GM12874 (cell line): ENCODE results near the gene ZNF22.

Experiments used
- TF ChIP-seq, protein P1 (sequence below): IDR thresholded peaks from 2 replicates; pipeline ENCODE4 v1.5.1; 2011; ENCODE audit warnings: low read depth, mild to moderate bottlenecking, control low read depth, low read length, moderate library complexity; ENCODE audit not compliant: insufficient read depth

The ZNF22 gene

DNA sequence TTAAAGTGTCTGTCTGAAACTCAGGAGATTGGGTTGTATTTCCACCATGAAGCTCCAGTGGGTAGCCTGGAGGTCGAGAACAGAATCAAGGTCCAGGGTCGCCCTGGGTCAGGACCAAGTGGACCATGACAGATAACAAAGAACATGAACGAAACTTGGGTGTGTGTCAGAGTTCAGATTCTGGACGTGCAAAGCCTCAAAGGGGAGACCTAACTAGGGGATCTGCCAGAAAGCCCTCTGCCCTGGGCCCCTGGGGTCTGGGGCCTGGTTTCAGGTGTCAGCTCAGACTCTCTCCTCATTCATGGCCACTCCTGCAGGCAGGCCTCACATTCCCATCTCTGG lies 39.5 kb upstream of the ZNF22 start:
- TF ChIP-seq, protein P1, sequence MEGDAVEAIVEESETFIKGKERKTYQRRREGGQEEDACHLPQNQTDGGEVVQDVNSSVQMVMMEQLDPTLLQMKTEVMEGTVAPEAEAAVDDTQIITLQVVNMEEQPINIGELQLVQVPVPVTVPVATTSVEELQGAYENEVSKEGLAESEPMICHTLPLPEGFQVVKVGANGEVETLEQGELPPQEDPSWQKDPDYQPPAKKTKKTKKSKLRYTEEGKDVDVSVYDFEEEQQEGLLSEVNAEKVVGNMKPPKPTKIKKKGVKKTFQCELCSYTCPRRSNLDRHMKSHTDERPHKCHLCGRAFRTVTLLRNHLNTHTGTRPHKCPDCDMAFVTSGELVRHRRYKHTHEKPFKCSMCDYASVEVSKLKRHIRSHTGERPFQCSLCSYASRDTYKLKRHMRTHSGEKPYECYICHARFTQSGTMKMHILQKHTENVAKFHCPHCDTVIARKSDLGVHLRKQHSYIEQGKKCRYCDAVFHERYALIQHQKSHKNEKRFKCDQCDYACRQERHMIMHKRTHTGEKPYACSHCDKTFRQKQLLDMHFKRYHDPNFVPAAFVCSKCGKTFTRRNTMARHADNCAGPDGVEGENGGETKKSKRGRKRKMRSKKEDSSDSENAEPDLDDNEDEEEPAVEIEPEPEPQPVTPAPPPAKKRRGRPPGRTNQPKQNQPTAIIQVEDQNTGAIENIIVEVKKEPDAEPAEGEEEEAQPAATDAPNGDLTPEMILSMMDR, result no peak

DNA sequence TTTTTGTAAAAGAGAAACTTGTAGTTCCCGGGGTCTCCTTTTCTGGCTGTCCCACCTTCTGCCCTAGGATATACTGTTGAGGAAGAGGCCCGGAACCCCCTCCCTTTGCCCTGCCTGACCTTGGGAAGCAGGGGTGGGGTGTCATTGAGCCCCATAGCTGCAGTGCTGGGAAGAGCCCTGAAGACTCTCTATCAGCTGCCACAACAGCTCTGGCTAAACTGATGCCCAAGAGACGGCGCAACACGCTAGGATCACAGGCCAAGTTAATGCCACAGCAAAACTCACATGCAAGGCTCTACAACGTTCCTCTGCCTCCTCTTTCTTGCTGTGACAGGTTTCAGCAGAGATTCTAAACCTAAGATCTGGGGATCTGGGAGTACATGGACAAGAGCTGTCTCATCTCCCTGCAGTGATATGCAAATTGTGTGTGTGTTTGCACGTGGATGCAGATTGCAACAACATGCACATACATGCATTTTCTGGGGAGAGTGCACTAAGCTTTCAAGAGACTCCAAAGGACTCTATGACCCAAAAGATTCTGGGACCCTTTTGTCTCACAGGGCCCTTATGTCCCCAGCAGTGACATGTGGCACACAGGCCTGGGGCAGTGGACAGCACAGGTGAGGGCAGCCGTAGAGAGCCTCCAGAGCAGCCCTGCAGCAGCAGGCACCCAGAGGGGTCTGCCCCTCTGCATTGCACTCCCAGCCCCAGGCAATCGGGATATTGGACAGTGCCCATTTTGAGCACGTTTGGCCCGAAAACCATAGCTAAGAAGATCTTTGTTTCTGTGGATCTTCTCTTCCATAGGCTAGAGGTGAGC lies 38.6 kb upstream of the ZNF22 start:
- TF ChIP-seq, protein P1, result no peak

DNA sequence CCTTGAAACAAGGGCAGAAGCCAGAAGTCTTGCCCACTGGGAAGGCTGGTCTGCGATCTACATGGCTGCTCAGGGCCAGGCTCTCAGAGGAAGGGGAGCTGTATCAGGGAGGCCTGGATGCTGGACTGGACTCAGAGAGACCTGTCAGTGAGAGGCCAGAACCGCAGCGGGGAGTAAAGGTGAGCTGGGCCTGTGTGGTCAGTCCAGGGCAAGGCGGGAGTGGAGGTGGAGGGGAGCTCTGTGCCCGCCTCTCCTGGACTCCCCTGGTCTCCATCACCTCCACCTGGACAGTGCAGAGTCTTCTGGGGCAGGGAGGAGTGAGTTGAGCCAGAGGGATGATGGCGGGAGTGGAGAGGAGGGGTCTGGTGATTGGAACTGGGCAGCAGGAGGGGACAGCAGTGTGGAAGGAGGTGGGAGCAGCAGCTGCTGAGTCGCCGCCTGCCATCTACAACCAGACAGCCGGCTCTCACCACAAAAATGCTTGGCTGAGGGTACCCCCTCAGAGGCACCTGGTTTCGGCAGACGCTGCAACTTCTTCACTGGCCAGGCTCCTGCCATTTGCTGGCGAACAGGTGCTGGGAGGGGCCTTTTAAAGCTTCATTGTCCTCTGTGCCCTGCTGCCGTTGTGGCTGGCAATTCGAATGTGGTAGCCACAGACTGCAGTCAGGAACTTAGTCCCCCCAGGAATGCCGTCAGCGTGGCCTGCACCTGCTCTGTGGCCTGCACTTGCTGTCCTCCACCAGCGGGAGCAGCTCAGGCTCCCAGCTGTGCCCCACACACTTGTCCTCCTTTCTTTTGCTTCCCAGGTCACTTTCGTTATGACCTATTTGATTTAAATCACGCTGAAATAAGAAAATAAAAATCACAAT lies 37.6 kb upstream of the ZNF22 start:
- TF ChIP-seq, protein P1, result peak; percentile 40; the same call in 1 of the 2 replicates

DNA sequence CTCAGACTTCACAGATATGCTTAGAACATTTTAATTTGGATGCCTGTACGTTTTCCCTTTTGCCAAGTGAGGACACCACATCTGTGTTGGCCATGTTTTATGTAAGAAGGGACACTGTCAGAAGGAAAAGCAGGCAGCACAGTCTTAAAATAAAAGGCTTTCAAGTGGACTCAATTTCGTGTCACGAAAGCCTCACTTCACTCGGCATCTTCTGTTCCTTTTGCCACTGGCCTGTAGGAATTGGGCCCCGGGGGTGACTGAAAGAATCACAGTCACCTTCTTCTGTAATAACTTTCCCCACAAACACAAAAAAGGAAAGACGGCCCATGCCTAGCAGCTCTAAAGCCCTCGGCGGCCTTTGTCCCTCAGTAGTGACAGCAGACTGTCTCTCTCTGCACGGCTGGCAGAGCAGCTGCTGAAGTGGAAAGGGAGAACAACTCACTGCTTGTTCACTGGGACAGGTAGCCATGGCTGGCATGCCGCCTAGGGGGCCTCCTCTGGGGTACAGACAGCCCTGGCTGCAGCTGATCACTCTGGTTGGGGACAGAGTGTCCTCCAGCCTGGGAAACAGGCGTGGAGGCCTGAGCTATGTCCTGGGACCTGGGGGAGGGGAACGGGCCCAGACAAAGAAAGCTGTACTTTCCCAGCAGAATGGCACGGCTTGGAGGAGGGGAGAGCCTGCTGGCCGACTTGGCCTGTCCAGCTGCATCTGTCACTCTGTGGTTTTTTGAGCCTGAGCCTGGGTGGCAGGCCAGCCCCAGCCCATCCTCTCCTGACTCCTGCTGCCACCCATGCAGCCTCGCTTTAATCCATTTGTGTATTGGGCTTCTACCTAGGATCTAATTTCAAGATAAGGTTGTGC lies 36.7 kb upstream of the ZNF22 start:
- TF ChIP-seq, protein P1, result no peak

DNA sequence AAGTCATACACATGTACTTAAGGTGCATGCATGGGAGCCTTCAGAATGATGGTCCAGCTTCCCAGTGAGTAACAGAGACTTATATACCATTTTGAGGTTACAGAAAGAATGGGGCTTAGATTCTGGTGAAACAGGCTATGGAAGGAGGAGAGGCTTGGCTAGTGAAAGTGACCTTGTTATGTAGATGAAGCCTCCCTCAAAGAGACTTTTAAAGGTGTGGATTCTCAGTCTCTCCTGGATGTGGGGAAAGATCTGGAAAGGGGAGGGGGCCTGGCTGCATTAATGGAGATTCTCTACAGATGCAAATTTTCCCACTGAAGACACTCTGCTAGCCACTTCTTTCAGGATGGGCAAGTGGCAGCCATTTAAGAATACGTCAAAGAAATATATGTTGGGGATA lies 35.6 kb upstream of the ZNF22 start:
- TF ChIP-seq, protein P1, result no peak

DNA sequence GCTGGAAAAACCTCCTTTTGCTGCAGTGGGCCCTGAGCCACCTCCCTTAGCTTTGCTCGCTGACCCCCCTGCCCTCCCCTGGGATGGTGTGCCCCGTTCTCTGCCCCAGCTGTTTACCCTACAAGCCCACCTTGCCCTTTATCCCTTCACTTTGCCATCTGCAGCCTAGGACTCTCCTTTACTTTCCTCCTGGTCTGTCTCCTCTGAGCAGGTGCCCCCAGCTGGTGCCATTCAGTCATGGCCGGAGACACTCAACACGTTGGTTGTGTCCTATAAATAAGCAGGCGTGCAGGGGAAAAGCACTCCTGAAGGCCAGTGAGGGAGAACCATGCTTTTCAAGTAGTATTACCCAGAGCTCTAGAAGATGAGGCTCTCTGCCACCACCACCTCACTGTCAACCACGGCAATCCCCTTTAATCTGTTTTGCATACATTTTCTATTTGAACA lies 35.0 kb upstream of the ZNF22 start:
- TF ChIP-seq, protein P1, result 0 out of 2 replicates have a peak, but pooled peaks have one; percentile 11
